Hematopoietic multipotent progenitor cell treated with erythropoietin and hydrocortisone succinate and interleukin-3 and kit ligand, for 4 days (in vitro differentiated cells): Measurements from ENCODE around the gene SLC1A4.
A peak's percentile ranks its signal among the peaks of the same experiment; 100 is the strongest.

ENCODE experiments used
- DNase-seq: peaks from one replicate; pipeline ENCODE4 v3.0.0-alpha.2; 2015

SLC1A4 gene

DNA sequence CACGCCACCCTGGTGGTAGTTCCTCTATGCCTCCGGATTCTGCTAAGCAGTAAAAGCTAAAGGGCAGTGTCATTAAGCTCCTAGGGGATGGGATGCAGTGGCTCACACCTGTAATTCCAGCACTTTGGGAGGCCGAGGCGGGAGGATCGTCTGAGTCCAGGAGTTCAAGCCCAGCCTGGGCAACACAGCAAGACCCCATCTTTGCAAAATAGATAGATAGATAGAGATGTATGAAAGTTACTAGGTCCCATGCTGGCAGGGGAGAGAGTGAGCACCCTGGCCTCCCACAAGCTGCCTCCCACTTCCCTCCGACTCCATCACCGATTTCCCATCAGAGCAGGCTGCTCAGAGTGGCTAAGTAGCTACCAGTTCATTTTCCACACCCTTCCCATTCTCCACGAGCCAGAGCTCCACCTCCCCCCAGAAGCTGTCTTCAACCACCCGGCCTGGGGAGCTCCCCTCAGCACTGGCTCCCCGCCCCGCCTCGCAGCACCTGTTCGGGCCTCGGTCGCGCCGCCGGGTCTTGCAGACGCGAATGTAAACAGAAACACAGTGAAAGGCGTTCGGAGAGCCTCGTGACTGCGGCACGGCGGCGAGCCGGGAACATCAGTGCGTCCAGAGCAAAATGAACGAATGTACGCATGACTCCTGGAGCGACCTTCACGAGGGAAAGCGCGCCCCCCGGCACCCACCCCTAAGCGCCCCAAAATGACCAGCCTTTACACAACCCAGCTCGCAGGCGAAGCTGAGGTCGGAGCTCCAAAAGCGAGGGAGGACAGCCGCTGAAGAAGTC is 66.4 kb downstream of the SLC1A4 start:
- DNase-seq: peak; percentile 50

GRCh38 chr2:65056215-65057053 is 67.2 kb downstream of the SLC1A4 start, which contains the start of gene CEP68:
TSS of gene CEP68 (plus strand) at chr2:65056416. CDS start at chr2:65069445, 13,029 bp downstream.
- DNase-seq: peak; percentile 99

DNA sequence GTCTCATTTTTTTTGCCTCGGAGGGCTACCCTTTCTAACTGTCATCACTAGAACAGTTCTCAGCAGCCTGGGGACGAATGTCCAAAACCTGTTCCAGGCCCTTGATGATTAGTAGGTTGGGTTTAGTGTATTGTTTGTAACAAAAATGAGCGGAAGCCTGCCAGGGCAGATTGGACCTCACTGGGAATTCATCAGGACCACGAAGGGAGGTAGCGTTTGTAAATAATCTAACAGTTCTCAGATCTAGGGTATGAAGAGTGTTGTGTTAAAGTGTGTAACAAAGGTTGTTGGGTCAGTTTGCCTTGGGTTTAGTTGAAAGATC is 67.8 kb downstream of the SLC1A4 start:
- no peak for DNase-seq

DNA sequence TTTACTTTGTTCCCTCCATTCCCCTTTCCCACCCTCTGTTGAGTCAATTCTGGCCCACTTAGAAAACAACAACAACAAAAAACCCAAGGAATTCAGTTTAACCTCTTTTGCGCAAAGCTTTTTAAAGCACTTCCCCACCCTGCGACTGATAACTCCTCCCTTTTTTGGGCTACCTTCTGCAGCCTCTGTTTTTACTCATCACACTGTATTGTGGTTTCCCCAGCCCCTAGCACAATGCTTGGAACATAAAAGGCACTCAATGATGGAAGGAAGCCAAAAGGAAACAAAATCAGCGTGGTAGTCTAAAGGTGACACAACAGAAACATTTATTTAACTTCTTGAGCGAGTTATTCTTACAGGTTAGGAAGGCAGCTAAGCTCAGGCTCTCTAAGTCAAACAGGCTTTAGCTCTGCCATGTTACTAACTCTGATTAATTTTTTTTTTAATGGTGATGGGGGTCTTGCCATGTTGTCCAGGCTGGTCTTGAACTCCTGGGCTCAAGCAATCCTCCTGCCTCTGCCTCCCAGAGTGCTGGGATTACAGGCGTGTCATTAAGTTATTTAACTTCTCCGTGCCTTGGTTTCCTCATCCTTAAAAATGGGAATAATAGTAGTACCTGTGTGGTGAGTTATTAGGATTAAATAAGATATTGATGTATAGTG is 68.3 kb downstream of the SLC1A4 start:
- peak; percentile 85 for DNase-seq

- DNase-seq: no peak
Measured at GRCh38 chr2:65059071-65059470, 69.9 kb downstream of the SLC1A4 start.

DNA sequence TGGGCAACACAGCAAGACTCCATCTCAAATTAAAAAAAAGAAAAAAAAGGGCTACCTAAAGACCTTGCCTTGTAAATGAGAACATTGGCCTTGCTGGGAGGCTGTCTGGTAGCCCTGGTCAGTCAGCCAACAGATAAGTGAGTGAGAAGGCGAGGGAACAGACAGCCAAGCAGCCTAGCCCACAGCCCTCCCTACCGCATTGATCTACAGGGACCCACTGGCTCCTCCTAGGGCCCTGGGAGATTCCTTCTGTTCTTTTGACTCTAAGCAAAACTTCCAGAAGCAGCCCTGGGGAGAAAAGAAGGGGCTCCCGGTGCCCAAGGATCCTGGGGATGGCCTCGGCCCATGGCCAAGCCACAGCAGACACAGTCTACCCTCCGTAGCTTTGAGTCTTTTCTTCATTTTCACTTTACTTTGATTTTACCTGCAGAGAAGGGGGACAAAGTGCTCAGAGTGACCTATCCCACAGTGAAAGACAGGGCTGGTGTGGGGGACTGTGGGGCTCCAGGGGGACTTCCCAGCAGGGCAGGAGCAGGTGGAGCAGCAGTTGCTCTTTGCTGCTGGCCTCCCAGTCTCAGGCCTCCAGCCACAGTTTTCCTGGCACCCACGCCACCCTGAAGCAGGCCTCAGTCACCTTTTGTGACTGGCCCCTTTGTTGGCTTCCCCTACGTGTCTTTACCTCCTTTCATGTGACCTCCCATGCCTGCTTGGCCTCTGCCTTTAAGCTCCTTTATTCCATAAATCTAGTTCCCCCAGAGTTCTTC is 72.1 kb downstream of the SLC1A4 start:
- DNase-seq: no peak

- no peak for DNase-seq
Measured at GRCh38 chr2:65061910-65062339, 72.7 kb downstream of the SLC1A4 start.

GRCh38 chr2:65062843-65063825 is 73.9 kb downstream of the SLC1A4 start:
- no peak for DNase-seq

GRCh38 chr2:65064728-65065552 is 75.7 kb downstream of the SLC1A4 start:
- DNase-seq: peak; percentile 92

DNA sequence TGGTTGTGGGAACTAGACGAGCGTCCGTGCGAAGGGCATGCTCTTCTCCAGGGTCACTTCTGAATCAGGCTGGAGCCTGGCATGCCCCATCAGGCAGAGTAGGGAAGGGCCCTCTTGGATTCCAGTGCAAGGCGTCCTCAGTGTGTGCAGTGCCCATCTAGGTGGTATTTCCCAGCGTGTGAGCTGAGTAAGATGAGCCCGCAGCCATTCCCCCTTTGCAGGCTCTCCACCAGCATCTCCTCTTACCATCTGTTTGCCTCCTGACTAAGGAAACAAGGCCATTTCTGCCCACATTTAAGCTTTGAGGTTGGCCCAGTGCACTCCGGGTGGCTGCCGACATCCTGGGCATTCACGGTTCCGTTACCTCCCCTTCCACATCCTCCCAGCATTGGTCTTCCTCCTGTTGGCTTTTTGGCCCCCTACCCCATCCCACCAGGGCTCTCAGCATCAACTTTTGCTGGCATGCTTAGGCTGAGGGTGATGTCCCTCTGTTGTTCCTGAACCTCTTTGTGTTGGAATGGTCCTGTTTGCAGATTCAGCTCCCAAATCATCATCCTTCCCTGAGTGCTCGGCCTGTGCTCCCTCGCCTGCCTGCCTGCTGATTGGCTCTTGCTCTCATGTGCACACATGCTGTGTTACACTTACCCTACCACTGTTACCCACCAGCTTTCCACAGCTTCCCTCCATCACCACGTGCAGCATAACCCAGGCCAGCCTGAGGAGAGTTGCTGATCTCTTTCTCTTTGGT is 78.8 kb downstream of the SLC1A4 start:
- DNase-seq: peak; percentile 34

DNA sequence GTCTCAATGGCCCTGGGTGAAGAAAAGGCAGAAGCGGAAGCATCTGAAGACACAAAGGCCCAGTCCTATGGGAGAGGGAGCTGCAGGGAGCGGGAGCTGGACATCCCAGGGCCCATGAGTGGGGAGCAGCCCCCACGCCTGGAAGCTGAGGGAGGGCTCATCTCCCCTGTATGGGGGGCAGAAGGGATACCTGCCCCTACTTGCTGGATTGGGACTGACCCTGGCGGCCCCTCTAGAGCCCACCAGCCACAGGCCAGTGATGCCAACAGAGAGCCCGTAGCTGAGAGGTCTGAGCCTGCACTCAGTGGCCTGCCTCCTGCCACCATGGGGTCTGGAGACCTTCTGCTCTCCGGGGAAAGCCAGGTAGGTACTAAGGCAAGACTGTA is 80.2 kb downstream of the SLC1A4 start:
- DNase-seq: no peak

DNA sequence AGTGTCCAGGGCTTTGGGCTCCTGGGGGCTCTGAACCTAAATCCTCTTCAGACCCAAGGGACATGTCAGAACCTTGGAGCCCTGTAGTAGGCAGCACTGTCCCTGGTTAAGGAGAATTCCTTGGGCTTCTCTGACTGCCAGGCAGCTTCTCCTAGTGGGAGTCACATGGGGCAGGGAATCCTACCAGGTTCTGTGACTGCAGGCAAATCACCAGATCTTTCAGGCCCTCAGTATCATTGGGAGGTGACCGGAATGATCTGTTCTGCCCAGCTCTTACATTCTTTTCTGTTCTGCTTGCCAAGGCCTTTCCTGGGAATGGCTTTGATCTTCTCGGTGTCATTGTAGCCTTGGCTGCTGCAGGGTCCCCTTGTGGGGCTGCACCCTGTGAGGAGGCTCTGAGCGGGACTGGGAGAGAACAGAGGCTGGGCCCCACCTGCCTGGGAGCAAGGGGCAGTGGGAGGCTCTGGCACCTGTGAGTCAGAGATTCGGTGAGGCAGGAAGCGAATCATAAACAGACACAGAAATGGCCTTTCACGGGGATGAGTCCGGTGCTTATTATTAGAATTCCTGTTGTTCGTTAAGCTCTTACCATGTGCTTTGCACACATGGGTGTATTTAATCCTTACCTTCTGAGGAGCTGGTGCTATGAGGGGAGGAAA is 81.1 kb downstream of the SLC1A4 start:
- DNase-seq: no peak

DNA sequence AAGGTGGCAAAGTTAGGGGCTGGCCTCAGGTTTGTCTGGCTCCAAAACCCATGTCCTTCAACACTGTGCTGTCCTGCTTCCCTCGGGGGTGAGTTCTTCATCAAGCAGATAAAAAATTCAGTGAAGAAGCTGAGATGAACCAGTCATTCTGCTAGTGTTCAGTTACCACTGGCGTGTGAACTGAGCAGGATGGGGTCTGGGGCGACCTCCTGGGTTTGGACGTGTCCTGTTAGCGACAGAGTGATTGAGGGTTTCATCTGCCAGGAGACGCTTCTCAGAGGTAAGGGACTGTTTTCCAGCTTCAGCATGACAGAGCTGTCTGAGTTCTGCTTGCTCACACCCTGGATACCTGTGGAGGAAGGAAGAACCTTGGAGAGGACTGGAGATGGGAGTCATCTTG is 81.7 kb downstream of the SLC1A4 start:
- no peak for DNase-seq

DNA sequence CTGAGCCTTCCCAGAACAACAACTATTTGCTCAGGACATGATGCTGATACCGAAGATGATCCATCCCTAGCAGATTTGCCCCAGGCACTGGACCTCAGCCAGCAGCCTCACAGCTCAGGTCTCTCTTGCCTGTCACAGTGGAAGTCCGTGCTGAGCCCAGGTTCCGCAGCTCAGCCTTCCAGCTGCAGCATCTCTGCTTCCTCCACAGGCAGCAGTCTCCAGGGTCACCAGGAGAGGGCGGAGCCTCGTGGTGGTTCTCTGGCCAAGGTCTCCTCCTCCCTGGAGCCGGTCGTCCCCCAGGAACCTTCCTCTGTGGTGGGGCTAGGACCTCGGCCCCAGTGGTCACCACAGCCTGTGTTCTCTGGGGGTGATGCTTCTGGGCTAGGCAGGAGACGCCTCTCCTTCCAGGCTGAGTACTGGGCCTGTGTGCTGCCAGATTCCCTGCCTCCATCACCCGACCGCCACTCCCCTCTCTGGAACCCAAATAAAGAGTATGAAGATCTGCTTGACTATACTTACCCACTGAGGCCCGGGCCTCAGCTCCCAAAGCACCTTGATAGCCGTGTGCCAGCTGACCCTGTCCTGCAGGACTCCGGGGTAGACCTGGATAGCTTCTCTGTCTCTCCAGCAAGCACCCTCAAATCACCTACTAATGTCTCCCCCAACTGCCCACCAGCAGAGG is 82.4 kb downstream of the SLC1A4 start:
- DNase-seq: peak; percentile 35

- DNase-seq: no peak
Measured at GRCh38 chr2:65072181-65072970, 83.2 kb downstream of the SLC1A4 start.
